ENCODE results near the gene TTC12. TPM values are rescaled to one million over a fixed set of nuclear protein-coding genes. Genes with fewer than 3 reads are reported as not detected.

The TTC12 gene
- total and polyA plus RNA-seq, 9 donors: 8.1 to 32.5 (median 25.8) TPM

- no peaks in the 10 kb centered on the region for H3K36me3 ChIP-seq
- H3K4me1 ChIP-seq (ENCODE audit: insufficient read depth): no peaks in the 10 kb centered on the region
- intact Hi-C loops (cut with DNase I): no loop called here
- H3K4me3 ChIP-seq: no peak overlapping the region
- H3K9me3 ChIP-seq: no peaks in the 10 kb centered on the region
- no peak overlapping the region for H3K27ac ChIP-seq
- no peak for DNase-seq
- TF ChIP-seq EP300 (IDR thresholded peaks at IDR 0.05): no peak
- TF ChIP-seq POLR2A (IDR thresholded peaks at IDR 0.05): no peak
- TF ChIP-seq, protein P1, sequence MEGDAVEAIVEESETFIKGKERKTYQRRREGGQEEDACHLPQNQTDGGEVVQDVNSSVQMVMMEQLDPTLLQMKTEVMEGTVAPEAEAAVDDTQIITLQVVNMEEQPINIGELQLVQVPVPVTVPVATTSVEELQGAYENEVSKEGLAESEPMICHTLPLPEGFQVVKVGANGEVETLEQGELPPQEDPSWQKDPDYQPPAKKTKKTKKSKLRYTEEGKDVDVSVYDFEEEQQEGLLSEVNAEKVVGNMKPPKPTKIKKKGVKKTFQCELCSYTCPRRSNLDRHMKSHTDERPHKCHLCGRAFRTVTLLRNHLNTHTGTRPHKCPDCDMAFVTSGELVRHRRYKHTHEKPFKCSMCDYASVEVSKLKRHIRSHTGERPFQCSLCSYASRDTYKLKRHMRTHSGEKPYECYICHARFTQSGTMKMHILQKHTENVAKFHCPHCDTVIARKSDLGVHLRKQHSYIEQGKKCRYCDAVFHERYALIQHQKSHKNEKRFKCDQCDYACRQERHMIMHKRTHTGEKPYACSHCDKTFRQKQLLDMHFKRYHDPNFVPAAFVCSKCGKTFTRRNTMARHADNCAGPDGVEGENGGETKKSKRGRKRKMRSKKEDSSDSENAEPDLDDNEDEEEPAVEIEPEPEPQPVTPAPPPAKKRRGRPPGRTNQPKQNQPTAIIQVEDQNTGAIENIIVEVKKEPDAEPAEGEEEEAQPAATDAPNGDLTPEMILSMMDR (IDR thresholded peaks at IDR 0.05): no peak
- no peaks in the 10 kb centered on the region for H3K27me3 ChIP-seq
- WGBS, 3 donors: 93 to 95% (median 95%) methylated on average over 11 of the region's 11 CpGs
These were observed 80.5 kb downstream of the TTC12 start for GRCh38 chr11:113394919-113395318.

- 90 to 93% (median 90%) methylated on average over 9 of the region's 9 CpGs for WGBS, 3 donors
These were observed 81.5 kb downstream of the TTC12 start for GRCh38 chr11:113395782-113396336.

DNA sequence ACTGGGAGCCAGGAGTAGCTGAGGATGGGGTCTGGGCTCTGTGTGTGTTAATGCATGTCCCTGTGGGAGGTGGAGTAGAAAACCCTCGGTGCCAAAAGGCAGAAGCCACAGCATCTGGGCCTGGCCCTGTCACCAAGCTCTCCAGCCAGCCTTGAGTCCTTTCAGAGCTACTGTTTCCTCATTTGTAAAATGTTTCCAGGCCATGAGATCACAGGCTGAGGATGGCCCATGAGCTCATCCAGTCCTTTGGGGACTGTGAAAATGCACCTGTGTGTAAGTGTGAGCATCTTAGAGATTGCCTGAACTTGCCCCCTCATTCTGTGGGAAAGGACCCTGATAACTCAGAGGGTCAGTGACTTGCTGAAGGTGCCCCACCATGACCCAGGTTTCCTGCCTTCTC lies 82.3 kb downstream of the TTC12 start:
- Histone ChIP-seq H3K27ac (no peak overlapping the region), H3K36me3 (no peaks in the 10 kb centered on the region), H3K4me1 (ENCODE audit: insufficient read depth) (no peaks in the 10 kb centered on the region), H3K9me3 (no peaks in the 10 kb centered on the region), H3K27me3 (no peaks in the 10 kb centered on the region), H3K4me3 (no peak overlapping the region)
- DNase-seq: no peak
- 57 to 73% (median 73%) methylated on average over 1 of the region's 1 CpG for WGBS, 3 donors
- intact Hi-C loops (cut with DNase I): no loop called here
- TF ChIP-seq EP300 (IDR thresholded peaks at IDR 0.05) (no peak), POLR2A (IDR thresholded peaks at IDR 0.05) (no peak)
- TF ChIP-seq, protein P1 (IDR thresholded peaks at IDR 0.05): no peak

More at GRCh38 chr11:113395782-113396336, 81.5 kb downstream of the TTC12 start:
- no peaks in the 10 kb centered on the region for H3K9me3 ChIP-seq
- DNase-seq: no peak
- no peak overlapping the region for H3K4me3 ChIP-seq
- no peak for TF ChIP-seq EP300 (IDR thresholded peaks at IDR 0.05)
- no peak for TF ChIP-seq POLR2A (IDR thresholded peaks at IDR 0.05)
- TF ChIP-seq, protein P1 (IDR thresholded peaks at IDR 0.05): no peak
- H3K4me1 ChIP-seq (ENCODE audit: insufficient read depth): no peaks in the 10 kb centered on the region
- intact Hi-C loops (cut with DNase I): no loop called here
- no peaks in the 10 kb centered on the region for H3K27me3 ChIP-seq
- H3K36me3 ChIP-seq: no peaks in the 10 kb centered on the region
- no peak overlapping the region for H3K27ac ChIP-seq

DNA sequence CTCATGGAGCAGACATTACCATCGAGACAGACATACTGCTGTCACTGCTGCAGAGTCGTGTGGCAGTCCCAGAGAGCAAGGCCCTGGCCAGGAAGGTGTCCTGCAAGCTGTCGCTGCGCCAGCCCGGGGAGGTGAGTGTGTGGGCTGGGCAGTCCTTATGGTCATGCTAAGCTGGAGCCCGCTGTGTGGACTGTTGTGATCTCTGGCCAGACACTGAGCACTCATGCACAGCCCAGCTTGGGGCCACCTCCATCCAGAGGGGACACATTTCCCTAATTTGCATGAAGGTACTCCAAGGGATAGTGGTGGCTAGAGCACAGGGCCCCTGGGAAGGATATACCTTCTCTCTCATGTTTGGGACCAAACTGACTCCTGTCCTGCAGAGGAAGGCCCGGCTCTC lies 82.8 kb downstream of the TTC12 start:
- Histone ChIP-seq H3K4me1 (ENCODE audit: insufficient read depth) (no peaks in the 10 kb centered on the region), H3K4me3 (no peak overlapping the region), H3K27me3 (no peaks in the 10 kb centered on the region), H3K27ac (no peak overlapping the region), H3K9me3 (no peaks in the 10 kb centered on the region), H3K36me3 (no peaks in the 10 kb centered on the region)
- no peak for DNase-seq
- TF ChIP-seq POLR2A (IDR thresholded peaks at IDR 0.05): no peak
- TF ChIP-seq, protein P1 (IDR thresholded peaks at IDR 0.05): no peak
- no peak for TF ChIP-seq EP300 (IDR thresholded peaks at IDR 0.05)
- intact Hi-C loops (cut with DNase I): no loop called here
- WGBS, 3 donors: 82 to 83% (median 83%) methylated on average over 7 of the region's 7 CpGs
